Testis (tissue), 2 donors: ENCODE data around the gene RFPL3.

Source experiments
- POLR2A ChIP-seq: fragments of 450-650 bp; IDR thresholded peaks from one replicate; pipeline ENCODE4 v1.6.1; 2017; ENCODE audit warnings: antibody characterized with exemption, mild to moderate bottlenecking, moderate library complexity
- TF ChIP-seq, protein P1 (sequence below), 3 experiments: fragments of 450-650 bp in 2 of 3; fragments of 200-600 bp in 1 of 3; sonication (generic) in 1 of 3; IDR thresholded peaks; one replicate each; pipeline ENCODE4 v1.5.1; 2016 to 2019; ENCODE audit warnings: antibody characterized with exemption in 3 of 3, mild to moderate bottlenecking in 2 of 3, moderate library complexity in 1 of 3

GRCh38 chr22:32319861-32320406, 37.7 kb upstream of the RFPL3 start:
- TF ChIP-seq, protein P1, sequence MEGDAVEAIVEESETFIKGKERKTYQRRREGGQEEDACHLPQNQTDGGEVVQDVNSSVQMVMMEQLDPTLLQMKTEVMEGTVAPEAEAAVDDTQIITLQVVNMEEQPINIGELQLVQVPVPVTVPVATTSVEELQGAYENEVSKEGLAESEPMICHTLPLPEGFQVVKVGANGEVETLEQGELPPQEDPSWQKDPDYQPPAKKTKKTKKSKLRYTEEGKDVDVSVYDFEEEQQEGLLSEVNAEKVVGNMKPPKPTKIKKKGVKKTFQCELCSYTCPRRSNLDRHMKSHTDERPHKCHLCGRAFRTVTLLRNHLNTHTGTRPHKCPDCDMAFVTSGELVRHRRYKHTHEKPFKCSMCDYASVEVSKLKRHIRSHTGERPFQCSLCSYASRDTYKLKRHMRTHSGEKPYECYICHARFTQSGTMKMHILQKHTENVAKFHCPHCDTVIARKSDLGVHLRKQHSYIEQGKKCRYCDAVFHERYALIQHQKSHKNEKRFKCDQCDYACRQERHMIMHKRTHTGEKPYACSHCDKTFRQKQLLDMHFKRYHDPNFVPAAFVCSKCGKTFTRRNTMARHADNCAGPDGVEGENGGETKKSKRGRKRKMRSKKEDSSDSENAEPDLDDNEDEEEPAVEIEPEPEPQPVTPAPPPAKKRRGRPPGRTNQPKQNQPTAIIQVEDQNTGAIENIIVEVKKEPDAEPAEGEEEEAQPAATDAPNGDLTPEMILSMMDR (IDR thresholded peaks at IDR 0.05): no peak
- no peak for TF ChIP-seq POLR2A
